C4-2B (cell line): ENCODE data around the gene ATP4B.
A peak's percentile ranks its signal among the peaks of the same experiment; 100 is the strongest.
"Not testable (repeated sequence)": the region's sequence is repeated elsewhere in the genome, so short reads cannot be mapped to it uniquely, and the experiment has no call there.

Experiments used
- H3K27ac ChIP-seq: fragments of 450-650 bp; 2 replicates; pipeline ENCODE4 v1.5.1; 2017
- ZFX ChIP-seq: fragments of 450-650 bp; IDR thresholded peaks from 2 replicates; pipeline ENCODE4 v1.6.1; 2017
- TF ChIP-seq, protein P1 (sequence below): fragments of 450-650 bp; conservative IDR thresholded peaks from 2 replicates; pipeline ENCODE4 v1.5.1; 2017; ENCODE audit warnings: mild to moderate bottlenecking

The ATP4B gene

GRCh38 chr13:113621498-113621897 is 36.5 kb downstream of the ATP4B start:
- not testable (repeated sequence) for H3K27ac ChIP-seq
- TF ChIP-seq, protein P1, sequence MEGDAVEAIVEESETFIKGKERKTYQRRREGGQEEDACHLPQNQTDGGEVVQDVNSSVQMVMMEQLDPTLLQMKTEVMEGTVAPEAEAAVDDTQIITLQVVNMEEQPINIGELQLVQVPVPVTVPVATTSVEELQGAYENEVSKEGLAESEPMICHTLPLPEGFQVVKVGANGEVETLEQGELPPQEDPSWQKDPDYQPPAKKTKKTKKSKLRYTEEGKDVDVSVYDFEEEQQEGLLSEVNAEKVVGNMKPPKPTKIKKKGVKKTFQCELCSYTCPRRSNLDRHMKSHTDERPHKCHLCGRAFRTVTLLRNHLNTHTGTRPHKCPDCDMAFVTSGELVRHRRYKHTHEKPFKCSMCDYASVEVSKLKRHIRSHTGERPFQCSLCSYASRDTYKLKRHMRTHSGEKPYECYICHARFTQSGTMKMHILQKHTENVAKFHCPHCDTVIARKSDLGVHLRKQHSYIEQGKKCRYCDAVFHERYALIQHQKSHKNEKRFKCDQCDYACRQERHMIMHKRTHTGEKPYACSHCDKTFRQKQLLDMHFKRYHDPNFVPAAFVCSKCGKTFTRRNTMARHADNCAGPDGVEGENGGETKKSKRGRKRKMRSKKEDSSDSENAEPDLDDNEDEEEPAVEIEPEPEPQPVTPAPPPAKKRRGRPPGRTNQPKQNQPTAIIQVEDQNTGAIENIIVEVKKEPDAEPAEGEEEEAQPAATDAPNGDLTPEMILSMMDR, result peak; percentile 66

DNA sequence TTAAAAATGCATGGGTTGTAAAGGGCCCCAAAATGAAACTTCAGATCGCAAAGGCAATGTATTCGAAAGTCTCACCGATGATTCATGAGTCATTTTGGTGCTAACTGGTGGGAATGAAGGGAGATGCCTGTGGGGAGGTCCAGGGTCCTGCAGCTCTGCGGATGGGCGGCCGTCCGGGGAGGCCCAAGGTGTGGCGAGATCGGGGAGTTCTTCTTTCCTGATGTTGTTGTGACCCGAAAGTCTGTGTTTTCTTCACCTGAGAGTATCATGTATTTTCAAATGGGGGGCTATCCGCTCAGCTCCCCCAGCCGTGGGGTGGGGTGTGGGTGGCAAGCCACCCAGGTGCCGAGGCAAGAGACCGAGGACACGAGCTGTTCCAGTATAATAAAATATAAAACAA is 37.0 kb downstream of the ATP4B start:
- TF ChIP-seq, protein P1, result no peak
- TF ChIP-seq ZFX, result no peak
- H3K27ac ChIP-seq, result no peak overlapping the region

DNA sequence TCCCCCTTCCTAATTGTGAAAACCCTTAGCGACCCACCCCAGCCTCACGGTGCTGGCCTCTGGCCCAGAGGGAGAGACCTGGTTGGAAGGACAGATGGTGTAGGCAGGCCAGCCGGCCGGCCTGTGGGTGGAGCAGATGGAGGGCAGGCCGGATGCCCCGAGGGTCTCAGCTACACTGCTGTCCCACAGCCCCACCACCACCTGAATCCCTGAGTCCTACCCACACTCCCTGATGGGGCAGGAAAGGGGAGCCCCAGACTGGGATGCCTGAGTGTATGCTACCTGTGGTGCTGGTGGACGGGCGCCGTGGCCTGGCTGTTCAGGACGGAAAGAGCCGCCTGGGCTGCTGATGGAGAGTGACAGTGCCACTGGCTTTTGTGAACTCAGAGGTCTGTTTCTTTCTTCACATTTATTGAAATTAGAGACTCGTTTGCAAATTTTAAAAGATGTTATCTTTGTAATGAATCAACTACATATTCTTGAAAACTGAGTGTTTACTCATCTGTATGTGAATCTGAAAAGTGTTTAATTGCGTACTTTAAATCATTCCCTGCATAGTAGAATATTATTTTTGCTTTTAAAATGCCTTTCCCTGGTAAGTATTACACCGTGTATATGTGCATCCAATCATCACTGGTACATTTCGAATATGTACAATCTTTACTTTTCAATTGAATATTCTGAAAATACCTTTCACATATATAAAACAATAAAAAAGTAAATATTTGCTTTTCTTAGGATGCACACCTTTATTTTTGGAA is 37.8 kb downstream of the ATP4B start:
- no peak for TF ChIP-seq ZFX
- TF ChIP-seq, protein P1, result no peak
- H3K27ac ChIP-seq, result no peak overlapping the region

GRCh38 chr13:113618455-113618854 is 39.5 kb downstream of the ATP4B start:
- no peak overlapping the region for H3K27ac ChIP-seq
- no peak for TF ChIP-seq ZFX
- TF ChIP-seq, protein P1, result no peak

GRCh38 chr13:113617961-113618360 is 40.0 kb downstream of the ATP4B start:
- TF ChIP-seq, protein P1, result no peak
- no peak for TF ChIP-seq ZFX
- no peak overlapping the region for H3K27ac ChIP-seq

GRCh38 chr13:113616991-113617749 is 40.8 kb downstream of the ATP4B start:
- H3K27ac ChIP-seq, result peak overlapping the region; percentile 13; the same call in 1 of the 2 replicates

More at GRCh38 chr13:113616991-113617749, 40.8 kb downstream of the ATP4B start:
- TF ChIP-seq ZFX, result no peak
- TF ChIP-seq, protein P1, result no peak
